Activated CD8-positive, alpha-beta memory T cell treated with anti-CD3 and anti-CD28 coated beads for 1 hour (primary cell): ENCODE measurements around the gene TMEM273.

Source experiments
- DNase-seq, 2 donors: peaks; one replicate each; pipeline ENCODE4 v3.0.0-alpha.2; 2020; ENCODE audit warnings: low read depth in 1 of 2; ENCODE audit errors: extremely low read depth in 1 of 2

Gene TMEM273, protein sequence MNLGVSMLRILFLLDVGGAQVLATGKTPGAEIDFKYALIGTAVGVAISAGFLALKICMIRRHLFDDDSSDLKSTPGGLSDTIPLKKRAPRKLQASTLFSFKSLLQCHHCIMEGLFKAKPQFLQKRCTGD

DNA sequence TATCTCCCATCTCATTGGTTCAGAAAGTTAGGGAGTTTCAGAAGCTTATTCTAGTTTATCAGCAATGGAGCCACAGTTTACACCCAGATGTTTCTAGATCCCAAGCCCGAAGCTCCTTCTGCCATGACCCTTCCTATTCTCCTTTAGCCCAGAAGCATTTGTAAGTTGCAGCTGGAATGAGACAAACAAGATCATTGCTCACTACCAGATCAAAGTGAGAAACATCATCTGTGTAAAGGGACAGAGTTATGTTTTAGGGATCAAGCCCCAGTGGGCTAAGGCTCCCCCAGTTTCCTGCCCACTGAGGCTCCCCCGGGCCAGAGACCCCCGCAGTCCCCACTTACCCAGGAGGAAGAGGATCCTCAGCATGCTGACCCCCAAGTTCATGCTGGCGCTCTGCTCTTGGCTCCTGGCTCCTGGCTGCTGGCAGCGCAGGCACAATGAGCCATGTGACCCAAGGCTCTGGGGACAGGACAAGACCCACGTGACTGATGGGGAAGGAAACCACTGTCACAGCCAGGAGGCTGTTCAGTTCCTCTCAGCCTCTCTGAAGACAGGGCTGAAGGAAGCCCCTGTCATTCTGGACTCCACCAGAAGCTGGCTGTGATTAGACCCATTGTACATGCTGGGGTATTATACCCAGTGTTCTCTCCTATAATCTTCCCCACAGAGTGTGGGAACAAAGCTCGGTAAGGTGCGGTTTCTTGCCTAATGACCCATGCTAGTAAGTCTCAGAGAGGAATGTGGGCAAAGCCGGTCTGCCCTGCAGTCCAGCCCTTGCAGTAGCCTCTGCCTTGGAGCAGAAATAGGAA lies at the start of gene TMEM273:
Gene TMEM273 (minus strand): TSS at position 442 of the 812 bp plus-strand sequence. CDS start 55 bp downstream, at position 387.
- no peak for DNase-seq

DNA sequence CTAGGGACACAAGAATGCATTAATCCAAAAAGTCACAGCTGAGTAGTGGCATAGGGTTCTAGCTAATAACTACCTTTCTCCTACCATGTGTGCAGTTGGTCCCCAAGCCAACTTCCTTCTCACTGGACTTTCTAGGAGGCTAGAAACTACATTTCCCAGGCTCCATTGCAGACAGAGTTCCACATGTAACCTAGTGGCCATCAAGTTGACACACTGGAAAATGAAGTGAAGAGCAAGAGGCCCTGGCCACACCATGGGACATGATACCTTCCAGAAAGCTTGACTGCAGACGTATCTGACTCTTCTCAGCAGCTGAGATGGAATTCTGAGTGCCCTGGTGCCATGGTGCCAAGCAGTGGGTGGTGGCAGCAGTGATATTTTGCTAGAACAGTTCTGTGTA lies 49.8 kb upstream of the TMEM273 start:
- no peak for DNase-seq

DNA sequence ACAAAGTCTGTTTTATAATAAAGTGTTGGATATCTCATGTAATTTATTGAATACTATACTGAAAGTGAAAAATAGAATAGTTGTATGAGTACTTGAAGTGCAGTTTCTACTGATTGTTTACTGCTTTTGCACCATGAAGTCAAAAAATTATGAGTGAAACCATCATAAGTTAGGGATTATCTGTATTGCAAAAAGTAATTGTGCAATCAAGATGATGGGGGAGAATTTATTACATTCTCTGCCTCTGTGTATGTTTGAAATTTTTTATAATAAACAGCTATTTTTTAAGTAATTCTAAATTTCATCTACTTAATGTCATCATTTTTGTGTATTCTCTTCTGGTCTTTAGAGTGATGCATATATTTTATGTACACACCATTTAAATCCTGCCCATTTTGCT lies 47.2 kb upstream of the TMEM273 start:
- DNase-seq = no peak

DNA sequence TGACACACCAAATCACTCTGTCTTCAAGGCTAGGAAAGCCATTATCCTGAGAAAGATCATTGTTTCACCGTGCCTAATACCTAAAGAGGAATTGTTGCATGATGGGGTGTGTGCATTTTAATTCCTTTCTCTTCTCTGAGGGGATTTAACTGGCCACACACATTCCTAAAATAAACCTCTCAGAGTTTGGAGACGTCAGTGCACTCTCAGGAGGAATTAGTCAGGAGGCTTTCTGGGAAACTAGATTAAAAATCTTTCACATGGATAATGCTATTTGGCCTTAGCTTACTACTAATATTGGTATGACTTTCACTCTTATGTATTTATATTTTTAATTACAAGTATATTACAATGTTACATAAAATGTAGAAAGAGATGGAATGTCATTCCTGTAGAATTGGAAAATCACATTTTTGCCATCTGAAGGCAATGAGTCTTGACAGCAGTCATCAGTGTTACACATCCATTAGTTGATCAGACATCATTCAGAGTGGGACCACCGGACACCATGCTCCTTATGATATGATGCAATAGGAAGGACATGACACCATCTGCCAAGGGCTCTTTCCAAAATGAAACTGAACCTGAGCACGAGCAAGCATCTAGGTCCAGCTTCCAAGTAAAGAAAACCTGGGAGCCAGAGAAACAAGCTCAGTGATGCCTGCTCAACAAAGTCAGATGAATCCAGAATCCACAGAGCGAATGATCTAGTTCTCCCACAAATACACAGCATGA lies 43.1 kb upstream of the TMEM273 start:
- DNase-seq = no peak

DNA sequence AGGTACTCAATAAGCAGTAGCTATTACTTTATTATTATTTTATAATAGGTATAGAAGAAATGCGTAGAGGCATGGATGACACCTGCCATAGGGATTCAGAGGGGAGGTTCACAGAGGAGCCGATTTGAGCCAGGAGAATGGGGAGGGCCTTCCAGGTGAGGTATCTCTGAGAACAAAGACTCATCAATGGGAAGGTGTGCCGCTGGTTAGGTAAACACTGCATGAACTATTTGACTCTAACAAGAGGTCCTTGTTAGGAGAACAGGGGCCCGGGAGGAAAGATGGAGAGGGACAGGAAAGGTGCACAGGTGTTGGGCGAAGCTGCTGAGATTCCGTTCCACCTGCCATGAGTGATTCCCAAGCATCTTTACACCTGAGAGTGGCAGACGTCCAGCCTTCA lies 41.8 kb upstream of the TMEM273 start:
- no peak for DNase-seq

DNA sequence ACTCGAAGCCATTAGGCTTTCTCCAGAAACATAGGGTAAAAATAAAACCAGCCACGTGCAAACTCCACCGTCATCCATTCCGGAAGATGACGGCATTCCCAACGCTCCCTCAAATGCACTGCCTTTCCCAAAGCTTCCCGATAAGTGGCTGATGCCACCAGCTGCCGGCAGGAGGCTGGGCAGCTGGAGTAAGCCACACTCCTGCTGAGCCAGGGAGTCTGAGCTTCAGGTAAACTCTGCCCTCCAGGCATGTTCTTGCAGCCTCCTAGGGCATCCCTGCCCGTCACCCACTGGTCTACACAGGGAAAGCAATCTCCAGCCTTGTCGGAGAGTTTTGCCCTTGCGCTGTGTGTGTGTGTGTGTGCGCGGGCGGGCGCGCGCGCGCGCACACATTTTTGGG lies 40.5 kb upstream of the TMEM273 start:
- DNase-seq = no peak

DNA sequence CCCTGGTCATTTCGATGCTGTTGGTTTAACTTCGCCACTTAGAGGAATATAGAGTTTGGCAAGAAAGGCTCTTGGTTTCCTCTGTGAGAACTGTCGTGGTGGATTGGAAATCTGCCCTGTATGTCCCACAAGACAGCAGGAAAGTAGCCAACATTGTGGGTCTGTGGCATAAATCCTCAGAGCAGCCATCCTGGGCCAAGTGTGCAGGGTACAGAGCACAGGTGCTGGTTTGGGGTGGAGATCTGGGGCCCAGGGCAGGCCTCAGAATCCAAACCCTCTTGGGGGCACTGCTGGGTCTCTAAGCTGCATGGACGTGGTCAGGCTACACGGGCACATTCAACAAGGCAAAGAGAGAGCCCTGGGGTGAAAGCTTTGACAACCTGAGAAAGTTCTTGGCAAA lies 39.2 kb upstream of the TMEM273 start:
- DNase-seq = no peak

DNA sequence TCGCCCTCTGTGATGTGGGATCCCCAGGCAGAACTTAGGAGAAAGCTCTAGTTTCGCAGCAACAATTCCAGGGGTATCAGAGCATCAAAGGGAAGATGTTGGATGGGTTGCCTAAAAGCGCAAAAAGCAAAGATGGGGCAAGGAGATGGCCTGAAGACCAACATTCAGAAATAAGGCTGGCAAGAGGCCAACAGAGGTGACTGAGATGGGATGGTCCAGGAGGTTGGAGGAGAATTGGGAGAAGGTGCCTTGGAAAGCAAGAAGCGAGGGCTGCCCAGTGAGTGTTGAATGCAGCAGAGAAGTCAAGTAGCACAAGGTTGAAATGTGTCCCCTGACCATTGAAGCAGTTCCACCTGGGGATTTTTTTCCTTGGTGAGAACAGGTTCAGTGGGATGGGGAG lies 38.4 kb upstream of the TMEM273 start:
- no peak for DNase-seq

DNA sequence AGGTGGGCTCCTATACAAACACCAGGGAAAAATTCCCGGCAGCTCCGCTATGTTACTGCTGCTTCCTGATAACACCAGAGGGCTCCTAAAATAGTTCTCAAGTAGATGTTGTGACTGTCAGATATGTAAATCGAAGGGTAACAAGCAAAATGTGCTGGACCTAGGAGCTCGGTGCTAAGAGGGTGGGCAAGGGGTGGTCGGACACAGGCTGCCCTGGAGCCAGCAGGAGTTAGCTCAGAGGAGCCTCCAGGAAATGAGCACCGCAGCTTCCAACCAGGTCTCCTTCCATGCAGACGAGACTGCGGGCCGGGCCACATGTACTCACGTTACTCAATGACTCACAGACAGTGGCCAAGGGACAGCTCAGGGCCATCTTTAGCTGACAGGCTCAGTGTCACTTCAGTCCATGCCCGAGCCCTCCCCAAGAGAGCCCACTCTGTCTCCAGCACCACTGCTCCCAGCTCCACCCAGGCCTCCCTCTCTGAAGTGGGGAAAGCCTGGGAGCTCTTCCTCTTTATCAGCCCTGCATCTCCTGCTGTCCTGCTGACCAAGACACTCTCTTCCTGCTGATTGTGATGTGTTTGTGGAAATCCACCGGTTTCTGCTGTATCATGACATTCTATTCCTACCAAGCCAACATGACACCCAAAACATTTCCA lies 37.2 kb upstream of the TMEM273 start:
- DNase-seq = no peak

DNA sequence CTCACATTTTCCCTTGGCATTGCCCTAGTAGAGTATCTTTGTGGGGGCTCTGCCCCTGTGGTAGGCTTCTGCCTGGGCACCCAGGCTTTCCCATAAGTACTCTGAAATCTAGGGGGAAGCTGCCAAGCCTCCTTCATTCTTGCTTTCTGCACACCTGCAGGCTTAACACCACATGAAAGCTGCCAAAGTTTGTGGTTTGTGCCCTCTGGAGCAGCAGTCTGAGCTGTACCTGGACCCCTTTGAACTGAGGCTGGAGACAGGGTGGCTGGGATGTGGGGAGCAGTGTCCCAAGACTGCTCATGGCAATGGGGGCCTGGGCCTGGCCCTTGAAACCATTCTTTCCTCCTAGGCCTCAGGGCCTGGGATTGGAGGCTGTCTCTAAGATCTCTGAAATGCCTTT lies 35.0 kb upstream of the TMEM273 start:
- DNase-seq = no peak

DNA sequence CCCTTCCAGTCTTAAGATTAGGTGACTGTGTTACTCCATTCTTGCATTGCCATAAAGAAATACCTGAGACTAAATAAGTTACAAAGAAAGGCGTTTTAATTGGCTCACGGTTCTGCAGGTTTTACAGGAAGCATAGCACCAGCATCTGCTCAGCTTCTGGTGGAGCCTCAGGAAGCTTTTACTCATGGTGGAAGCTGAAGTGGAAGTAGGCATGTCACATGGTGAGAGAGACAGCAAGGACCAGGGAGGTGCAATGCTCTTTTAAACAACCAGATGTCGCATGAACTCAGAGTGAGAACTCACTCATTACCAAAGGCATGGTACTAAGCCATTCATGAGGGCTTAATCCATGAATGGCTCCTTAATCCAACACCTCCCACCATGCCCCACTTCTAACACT lies 34.0 kb upstream of the TMEM273 start:
- no peak for DNase-seq

DNA sequence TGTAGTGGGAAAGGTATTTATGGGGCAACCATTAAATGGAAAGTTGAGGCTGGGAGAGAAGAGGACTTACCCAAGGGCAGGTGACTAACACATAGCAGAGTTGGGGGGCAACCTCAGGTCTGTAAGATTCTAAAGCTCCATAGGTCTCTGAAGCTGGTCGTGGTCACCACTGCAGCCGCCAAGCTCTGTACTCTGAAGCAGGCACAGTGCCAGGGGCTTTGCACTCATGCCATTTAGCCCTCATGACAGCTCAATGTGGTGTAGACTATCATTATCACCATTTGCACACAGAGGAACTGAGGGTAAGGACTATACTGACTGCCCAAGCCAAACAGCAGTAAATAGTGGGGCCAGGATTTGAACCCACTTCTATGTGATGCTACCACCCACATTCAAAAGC lies 32.5 kb upstream of the TMEM273 start:
- DNase-seq = no peak

DNA sequence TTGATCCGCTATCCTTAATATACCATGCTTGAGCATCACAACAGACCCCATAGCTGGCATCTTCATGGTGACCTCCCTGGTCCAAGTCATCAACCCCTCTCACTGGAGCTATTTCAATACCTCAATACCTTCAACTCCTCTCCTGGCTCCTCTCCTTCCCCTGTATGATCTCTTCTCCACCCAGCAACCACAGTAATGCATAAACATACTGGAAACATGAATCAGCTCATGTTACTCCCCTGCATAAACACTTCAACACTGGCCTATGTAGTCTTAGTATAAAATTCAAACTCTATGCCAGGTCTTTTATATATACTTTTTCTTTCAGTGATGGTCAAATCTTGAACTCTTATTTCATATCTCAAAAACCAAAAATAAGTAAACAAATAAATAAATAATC lies 31.8 kb upstream of the TMEM273 start:
- DNase-seq = no peak

DNA sequence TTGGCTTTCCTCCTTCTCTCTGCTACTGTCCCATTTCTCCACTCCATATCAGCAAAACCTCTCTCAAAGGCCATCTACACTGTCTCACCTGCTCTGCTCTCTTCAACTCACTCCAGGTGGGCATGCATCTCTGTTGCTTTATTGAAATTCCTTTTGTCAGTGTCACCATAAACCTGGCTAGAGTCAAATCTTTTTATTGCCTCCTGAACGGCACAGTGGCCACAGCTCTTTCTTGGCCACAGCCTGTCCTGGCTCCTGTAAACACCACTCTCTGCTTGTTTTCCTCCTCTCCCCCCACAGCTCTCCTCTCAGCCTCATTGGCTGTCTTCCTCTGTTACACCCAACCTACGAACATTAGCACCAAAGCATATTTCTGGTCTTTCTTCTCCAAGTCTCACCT lies 31.1 kb upstream of the TMEM273 start:
- DNase-seq = no peak

DNA sequence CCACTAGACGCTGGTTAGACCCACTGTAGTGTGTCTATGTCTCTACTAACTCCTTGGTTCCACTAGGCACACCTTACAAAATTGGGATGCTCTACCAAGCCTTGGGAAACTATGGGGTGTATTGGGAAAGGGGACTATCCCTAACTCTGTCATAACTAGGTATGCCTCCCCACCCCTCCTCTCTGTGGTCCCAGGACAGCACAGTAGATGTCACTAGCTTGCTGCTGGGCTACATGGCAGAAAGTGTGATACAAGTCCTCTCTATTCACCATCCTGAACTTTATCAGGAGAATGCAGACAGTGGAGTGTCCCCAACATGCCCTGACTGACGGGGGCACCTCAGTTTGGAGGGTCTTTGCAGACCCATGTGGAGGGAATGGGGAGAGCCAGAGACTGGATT lies 30.3 kb upstream of the TMEM273 start:
- DNase-seq = no peak

DNA sequence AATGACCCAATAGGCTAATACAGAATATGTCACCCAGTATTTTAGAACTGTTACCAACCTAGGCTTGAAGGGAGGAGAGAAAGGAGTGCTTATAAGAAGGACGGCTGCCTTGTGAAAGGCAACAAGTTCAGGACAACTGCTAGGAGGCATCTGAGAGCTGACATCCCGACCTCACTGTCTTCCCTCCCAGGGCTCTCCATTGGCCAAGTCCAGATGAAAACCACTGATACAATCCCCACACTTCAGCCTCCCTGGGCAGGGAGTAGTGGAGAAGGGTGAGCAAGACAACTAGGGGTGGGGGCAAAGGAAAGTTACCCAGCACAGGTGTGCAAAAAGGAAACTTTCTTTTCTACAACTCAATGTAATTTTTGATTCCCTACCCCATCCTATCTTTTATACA lies 29.5 kb upstream of the TMEM273 start:
- no peak for DNase-seq

DNA sequence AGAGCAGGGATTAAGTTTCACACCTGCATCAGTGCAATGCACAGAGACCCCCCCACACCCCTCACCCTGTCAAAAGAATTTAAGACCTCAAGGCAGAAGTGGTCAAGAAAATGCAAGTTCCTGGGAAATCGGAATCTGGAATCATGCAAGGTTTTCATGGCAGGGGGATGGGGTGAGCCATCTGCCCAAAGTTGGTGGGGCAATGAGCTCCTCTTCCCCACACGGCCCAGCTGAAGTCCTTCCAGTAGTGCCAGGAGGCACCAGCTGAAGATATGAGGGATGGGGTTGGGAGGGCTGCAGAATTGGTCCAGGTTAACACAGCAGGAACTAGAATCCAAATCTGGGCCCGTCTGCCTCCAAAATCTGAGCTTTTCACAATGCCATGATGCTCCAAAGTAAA lies 25.0 kb upstream of the TMEM273 start:
- DNase-seq = no peak

DNA sequence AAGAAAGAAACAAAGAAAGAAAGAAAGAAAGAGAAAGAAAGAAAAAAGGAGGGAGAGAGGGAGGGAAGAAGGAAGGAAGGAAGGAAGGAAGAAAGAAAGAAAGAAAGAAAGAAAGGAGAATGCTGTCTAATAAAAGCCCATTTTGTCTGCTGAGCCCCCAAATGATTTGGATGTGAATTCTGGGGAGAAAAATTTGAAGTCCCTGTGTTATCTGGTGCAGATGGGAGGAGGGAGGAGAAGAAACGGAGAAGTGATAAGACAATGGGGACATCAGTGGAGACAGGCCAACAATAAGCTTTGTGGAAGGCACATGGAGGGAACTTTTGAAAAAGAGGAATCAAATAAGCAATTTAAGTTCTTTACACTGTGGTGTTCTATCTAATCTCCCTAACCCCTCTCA lies 24.6 kb upstream of the TMEM273 start:
- DNase-seq = no peak

DNA sequence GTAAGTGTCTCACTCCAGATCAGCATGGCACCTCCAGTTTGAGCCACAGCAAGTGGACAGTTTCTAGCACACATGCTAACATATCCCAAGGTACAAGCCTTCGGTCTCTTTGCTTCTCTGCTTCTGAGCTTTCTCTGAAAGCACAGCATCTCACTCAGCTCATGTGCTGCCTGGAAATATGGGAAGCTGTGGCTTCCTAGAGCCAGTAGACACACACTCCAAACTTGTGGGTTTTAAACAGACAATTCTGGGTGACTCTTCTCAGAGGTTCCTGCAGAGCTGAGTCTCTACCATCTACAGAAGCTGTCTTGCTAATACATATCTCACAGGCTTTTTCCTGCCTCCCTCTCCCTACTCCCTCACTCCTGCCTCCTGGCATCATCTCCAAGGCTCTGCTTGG lies 23.9 kb upstream of the TMEM273 start:
- DNase-seq = no peak

DNA sequence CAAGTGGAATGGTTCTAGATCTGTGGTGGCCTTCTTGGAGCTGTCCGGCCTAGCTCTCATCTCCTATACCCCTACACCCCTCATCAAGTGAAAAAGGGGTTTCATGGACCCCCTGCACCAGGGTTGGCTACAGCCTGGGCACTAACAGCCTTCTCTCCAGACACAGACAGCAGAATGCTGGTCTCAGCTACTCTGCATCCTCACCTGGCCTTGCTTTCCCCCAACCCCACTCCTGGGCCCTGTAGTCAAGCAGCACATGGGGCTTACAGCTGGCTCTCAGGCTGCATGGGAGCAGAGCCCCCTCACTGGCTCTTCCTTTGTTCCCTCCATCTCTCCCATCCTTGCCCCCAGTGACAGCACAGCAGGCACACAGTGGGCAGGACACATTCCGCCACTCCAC lies 20.8 kb upstream of the TMEM273 start:
- no peak for DNase-seq

DNA sequence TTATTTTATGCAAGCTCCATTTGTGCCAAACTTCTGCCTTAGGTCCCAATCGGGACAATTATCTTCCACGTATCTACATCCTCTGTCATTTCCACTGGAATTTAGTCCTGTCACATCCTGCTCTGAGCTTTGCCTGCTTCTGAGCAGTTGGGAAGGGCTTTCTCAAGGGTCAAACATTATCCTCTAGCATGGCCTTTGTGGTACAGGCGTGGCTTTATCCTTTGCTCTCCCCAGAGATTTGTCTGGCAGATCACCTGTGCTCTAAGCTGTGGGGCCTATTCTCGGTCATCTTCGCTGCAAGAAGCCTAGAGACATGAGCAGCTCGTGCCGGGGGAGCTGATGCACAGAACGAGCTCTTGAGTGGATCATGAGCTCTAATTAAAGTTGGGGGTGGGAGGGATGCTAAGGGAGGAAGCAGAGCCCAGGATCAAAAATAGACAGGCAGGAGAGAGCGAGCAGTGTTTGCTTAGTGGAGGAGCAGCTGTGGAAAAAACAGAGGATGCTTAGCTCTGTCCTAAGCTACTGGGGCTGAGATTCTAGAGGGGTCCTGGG lies 19.8 kb upstream of the TMEM273 start:
- DNase-seq = no peak
